Stomach smooth muscle (tissue), 2 donors: Measurements from ENCODE around the gene AASDH.

Experiments
- H3K27ac ChIP-seq: one replicate; pipeline ENCODE4 v1.7.0; 2013; ENCODE audit warnings: mild to moderate bottlenecking, low read length, inconsistent platforms
- H3K27me3 ChIP-seq, 2 donors: one replicate each; pipeline ENCODE4 v1.7.0; 2013; ENCODE audit warnings: low read length in 2 of 2; ENCODE audit not compliant: insufficient read depth in 2 of 2, control insufficient read depth in 1 of 2
- H3K36me3 ChIP-seq, 2 donors: one replicate each; pipeline ENCODE4 v1.7.0; 2013; ENCODE audit warnings: low read length in 2 of 2; ENCODE audit not compliant: control insufficient read depth in 2 of 2, insufficient read depth in 2 of 2
- H3K4me1 ChIP-seq: one replicate; pipeline ENCODE4 v1.7.0; 2013; ENCODE audit warnings: low read length; ENCODE audit not compliant: control insufficient read depth, insufficient read depth
- H3K4me3 ChIP-seq, 2 donors: one replicate each; pipeline ENCODE4 v1.7.0; 2013; ENCODE audit warnings: low read length in 2 of 2
- H3K9ac ChIP-seq, 2 donors: one replicate each; pipeline ENCODE4 v1.7.0; 2013; ENCODE audit warnings: low read length in 2 of 2, mild to moderate bottlenecking in 1 of 2
- H3K9me3 ChIP-seq, 2 donors: one replicate each; pipeline ENCODE4 v1.7.0; 2013; ENCODE audit warnings: low read length in 2 of 2; ENCODE audit not compliant: control insufficient read depth in 2 of 2
- donor health status: healthy.
- donor health status: Pancreatic carcinoma.

Gene AASDH

DNA sequence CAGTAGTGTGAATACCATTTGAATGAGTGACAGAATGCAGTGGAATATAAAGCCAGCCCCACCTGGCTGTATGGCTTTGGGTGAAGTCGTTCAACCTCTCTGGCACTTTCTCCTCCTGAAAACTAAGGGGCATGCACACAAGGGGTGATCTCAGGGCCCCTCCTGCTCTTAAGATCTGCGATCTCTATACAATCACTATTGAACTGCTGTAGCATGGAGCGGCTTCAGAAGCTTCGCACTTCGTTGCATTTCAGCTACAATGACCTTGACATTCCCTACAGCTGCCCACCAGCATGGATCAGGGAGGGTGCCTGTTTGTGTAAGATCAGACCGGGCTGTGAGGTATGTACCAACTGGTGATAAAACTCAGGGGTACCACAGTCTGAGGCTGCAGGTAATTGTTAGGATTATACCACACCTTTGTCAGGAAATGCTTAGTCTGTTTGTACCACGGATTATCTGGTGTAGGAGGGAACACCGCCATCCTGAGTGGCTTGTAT lies 85.2 kb downstream of the AASDH start:
- no peak overlapping the region for H3K4me3 ChIP-seq

DNA sequence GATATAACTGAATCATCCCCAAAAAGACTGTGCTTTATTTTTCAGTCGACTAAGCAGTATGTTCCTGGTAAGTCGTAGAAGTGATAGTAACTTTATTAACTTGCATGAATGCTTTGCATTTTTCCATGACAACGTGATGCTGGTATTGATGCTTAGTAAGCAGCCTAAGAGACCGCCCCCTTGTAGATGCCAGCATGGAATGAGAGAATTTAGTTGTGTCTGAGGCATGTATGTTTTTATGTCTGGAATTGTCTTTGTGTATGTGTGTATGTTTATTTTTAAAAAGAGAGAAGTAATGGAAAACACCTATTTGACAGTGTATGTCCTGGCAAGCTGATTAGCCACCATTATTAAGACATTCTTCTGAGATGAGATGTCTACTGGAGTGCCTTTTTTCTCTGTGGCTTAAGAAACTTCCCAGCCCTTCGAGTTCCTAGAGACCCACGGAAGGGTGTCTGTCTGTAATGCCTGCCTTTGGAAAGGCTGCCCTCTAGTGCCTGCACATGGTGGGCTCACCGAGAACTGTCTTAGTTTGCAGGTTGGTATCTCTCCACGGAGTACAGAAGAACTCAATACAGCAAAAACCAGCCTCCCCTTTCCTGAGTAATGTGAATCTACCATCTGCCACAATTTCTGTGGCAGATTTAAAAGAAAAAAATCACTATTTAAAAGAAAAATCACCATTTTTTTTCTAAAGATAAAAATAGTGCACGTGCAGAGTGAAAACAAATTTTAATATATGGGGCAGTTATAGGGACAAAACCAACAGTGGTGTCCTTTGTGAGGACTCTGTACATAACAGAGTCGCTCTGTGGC lies 85.9 kb downstream of the AASDH start:
- H3K4me1 ChIP-seq = peaks cover 3% of the 10 kb centered on the region
- no peaks in the 10 kb centered on the region for H3K36me3 ChIP-seq
- H3K4me3 ChIP-seq = no peak overlapping the region
- H3K9ac ChIP-seq = peak overlapping the region in 1 of 2 donors; percentile 14
- H3K27me3 ChIP-seq = peaks cover 0 to 2% of the 10 kb centered on the region in 2 donors
- no peak overlapping the region for H3K27ac ChIP-seq
- H3K9me3 ChIP-seq = no peaks in the 10 kb centered on the region

More for the DNA sequence above, 85.2 kb downstream of the AASDH start:
- Histone ChIP-seq H3K27me3 (peaks cover 0 to 2% of the 10 kb centered on the region in 2 donors), H3K27ac (no peak overlapping the region), H3K9ac (no peak overlapping the region), H3K36me3 (no peaks in the 10 kb centered on the region), H3K9me3 (no peaks in the 10 kb centered on the region), H3K4me1 (peaks cover 3% of the 10 kb centered on the region)

DNA sequence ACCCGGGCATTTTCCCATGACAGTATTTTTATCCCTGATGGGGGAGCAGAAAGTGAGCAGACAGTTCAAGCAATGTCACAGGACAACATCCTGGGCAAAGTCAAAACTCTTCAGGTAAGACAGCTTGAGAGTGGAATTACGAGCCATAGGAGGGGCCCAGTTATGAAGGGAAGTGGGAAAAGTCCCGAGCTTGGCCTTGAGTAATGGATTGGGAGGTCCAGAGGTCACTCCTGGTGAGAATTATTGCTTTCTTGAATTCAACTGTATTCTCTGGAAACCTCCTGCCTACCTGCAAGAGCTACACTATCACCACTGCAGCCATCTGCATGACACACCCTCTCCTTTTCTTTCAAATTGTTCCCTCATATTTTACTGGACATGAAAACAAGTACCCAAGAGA lies 89.1 kb downstream of the AASDH start:
- Histone ChIP-seq H3K36me3 (no peaks in the 10 kb centered on the region), H3K27me3 (peaks cover 0 to 2% of the 10 kb centered on the region in 2 donors), H3K9ac (no peak overlapping the region), H3K4me3 (no peak overlapping the region), H3K27ac (no peak overlapping the region), H3K4me1 (peaks cover 3% of the 10 kb centered on the region), H3K9me3 (no peaks in the 10 kb centered on the region)

DNA sequence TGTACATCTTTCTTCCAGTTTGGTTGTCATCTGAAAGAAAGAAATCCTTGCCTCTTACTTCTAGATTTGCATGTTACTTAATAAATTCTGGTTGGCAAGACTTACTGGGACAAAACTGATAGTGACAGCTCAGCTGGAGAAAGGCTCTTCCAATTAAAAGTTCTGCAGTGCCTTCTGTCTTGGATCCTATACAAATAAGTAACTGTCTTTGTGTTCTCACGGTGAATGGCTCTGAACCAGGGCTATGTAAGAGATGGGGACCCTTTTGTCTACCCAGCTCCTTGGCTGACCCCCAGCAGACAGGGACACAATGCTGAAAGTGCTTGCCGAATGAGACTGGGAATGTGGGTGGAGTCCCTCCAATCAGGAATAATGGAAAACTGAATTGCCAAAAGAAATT lies 89.5 kb downstream of the AASDH start:
- no peaks in the 10 kb centered on the region for H3K9me3 ChIP-seq
- no peaks in the 10 kb centered on the region for H3K36me3 ChIP-seq
- H3K27me3 ChIP-seq = peaks cover 0 to 2% of the 10 kb centered on the region in 2 donors
- H3K27ac ChIP-seq = no peak overlapping the region
- peaks cover 3% of the 10 kb centered on the region for H3K4me1 ChIP-seq
- no peak overlapping the region for H3K4me3 ChIP-seq
- no peak overlapping the region for H3K9ac ChIP-seq

DNA sequence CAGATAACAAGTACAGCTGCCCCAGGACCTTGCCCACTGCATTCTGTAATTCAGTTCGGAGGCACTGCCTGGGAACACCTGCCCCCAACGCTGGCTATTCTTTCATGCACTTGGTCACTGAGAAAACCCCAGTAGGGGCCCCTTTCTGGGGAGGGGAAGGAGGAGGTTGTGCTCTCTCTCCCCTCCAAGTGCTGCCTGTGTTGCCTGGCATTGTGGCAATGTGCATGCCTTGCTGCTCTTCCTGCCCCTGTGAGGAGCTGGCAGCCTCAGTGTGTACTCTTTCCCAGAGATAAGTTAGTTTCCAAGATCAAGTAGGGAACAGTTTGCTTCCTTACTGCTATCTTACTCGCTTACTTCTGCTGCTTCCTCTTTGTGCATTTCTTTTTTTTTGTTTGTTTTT lies 90.8 kb downstream of the AASDH start:
- no peak overlapping the region for H3K4me3 ChIP-seq
- H3K4me1 ChIP-seq = peaks cover 3% of the 10 kb centered on the region
- no peaks in the 10 kb centered on the region for H3K36me3 ChIP-seq
- H3K9ac ChIP-seq = no peak overlapping the region
- H3K27me3 ChIP-seq = no peaks in the 10 kb centered on the region
- no peaks in the 10 kb centered on the region for H3K9me3 ChIP-seq
- H3K27ac ChIP-seq = no peak overlapping the region

DNA sequence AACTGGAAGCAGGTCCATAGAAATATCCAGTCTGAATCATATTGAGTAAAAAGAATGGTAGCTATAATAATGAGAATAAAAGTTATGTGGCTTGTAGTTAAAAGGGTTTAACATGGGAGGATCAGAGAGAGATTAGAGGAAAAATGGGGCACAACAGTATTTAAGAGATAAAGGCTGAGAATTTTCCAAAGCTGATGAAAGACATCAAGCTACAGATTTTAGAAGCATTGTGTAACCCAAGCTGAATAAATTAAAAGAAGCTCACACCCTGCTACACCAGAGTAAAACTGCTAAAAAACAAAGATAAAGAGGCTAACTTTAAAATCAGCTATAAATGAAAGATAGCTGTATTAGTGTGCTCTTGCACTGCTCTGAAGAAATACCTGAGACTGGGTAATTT lies 94.2 kb downstream of the AASDH start:
- Histone ChIP-seq H3K27me3 (no peaks in the 10 kb centered on the region), H3K9me3 (no peaks in the 10 kb centered on the region), H3K4me1 (no peaks in the 10 kb centered on the region), H3K36me3 (no peaks in the 10 kb centered on the region), H3K9ac (no peak overlapping the region), H3K4me3 (no peak overlapping the region), H3K27ac (no peak overlapping the region)

DNA sequence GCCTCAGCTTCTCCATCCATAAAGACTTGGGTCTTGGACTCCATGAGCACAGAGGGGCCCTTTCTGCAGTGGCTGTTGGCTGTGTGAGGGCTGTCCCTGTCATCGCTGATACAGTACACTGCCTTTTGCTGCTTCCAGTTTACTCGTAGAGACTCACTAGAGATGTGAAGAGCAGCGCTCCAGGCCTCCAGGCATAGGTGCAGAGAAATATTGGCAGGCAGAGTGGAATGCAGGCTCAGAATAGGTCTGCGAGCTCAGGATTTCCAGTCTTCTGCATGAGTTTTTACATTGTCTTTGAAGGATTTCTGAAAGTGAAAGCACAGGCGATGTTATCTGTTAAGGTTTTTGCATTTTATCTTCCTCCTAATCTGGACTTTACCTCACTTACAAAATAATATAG lies 97.4 kb downstream of the AASDH start:
- H3K27ac ChIP-seq = no peak overlapping the region
- H3K4me3 ChIP-seq = peak overlapping the region; percentile 31 to 68
- H3K4me1 ChIP-seq = no peaks in the 10 kb centered on the region
- no peaks in the 10 kb centered on the region for H3K27me3 ChIP-seq
- no peaks in the 10 kb centered on the region for H3K9me3 ChIP-seq
- no peaks in the 10 kb centered on the region for H3K36me3 ChIP-seq
- H3K9ac ChIP-seq = peak overlapping the region; percentile 1 to 47

DNA sequence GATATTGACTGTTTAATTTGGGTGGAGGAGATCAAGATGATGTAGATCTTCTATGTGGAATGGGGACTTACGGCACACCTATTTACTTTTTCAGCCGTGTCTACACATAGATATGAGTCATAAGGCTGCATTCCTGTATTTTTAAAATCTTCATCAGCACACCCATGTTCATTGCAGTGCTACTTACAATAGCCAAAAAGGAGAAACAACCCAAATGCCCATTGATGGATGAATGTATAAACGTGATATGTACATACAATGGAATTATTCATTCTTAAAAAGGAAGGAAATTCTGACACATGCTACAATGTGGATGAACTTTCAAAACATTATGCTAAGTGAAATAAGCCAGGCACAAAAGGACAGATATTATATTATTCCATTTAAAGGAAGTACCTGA lies 98.6 kb downstream of the AASDH start:
- Histone ChIP-seq H3K4me1 (no peaks in the 10 kb centered on the region), H3K27me3 (no peaks in the 10 kb centered on the region), H3K27ac (no peak overlapping the region), H3K9me3 (no peaks in the 10 kb centered on the region), H3K36me3 (no peaks in the 10 kb centered on the region), H3K9ac (no peak overlapping the region), H3K4me3 (no peak overlapping the region)
